Adrenal gland (tissue), 12 donors: ENCODE measurements around the gene GLIPR2. TPM values are rescaled to one million over a fixed set of nuclear protein-coding genes. Genes with fewer than 3 reads are reported as not detected.

ENCODE experiments used
- DNase-seq, 7 donors: peaks; one replicate each; pipeline ENCODE4 v3.0.0-alpha.2; 2019 to 2020
- H3K27ac ChIP-seq, 5 donors: fragments of 200-600 bp; sonication (generic) in 4 of 5; 1 replicate in 3 of 5; 2 replicates in 2 of 5; pipeline versions ENCODE4 v1.5.1 to v1.8.0; 2016 to 2020; ENCODE audit warnings: mild to moderate bottlenecking in 1 of 5
- H3K27me3 ChIP-seq: fragments of 200-600 bp; 2 replicates; pipeline ENCODE4 v1.8.0; 2021
- H3K36me3 ChIP-seq, 2 donors: fragments of 200-600 bp; replicated peaks in 1 of 2; 1 replicate in 1 of 2; 2 replicates in 1 of 2; pipeline versions ENCODE4 v1.5.1 to v1.8.0; 2018 to 2022
- H3K4me1 ChIP-seq, 2 donors: fragments of 200-600 bp; replicated peaks in 1 of 2; 1 replicate in 1 of 2; 2 replicates in 1 of 2; pipeline versions ENCODE4 v1.5.1 to v1.8.0; 2018 to 2021
- H3K4me3 ChIP-seq, 4 donors: fragments of 200-600 bp; sonication (generic) in 3 of 4; one replicate each; pipeline ENCODE4 v1.5.1; 2016 to 2018
- H3K9me3 ChIP-seq, 3 donors: fragments of 200-600 bp; sonication (generic) in 1 of 3; replicated peaks in 1 of 3; 1 replicate in 2 of 3; 2 replicates in 1 of 3; pipeline versions ENCODE4 v1.5.1 to v1.8.0; 2016 to 2021
- POLR2A ChIP-seq, 2 donors: fragments of 450-650 bp; IDR thresholded peaks; one replicate each; pipeline ENCODE4 v1.6.1; 2017; ENCODE audit warnings: antibody characterized with exemption in 2 of 2, mild to moderate bottlenecking in 2 of 2, moderate library complexity in 1 of 2
- WGBS, 4 donors: extraction: QIAGEN DNeasy Blood & Tissue Kit in 2 of 4; methylation state at CpG; one replicate each; pipeline versions ENCODE4 v1.1.5 to v1.1.7; 2013 to 2017; 5-methylcytosine and 5-hydroxymethylcytosine counted together
- intact Hi-C, 2 donors: fragments of 100-400 bp; cut with DNase I; formaldehyde crosslinking; loops; one replicate each; pipeline versions ENCODE4 v1.14.1 to v1.15.0; 2022 to 2023
- polyA plus RNA-seq, 3 donors: library from polyadenylated mRNA; stranded (reverse); fragments of 200-250 nt in 2 of 3; fragments of 350-450 nt in 1 of 3; fragmentation: Illumina TruSeq in 1 of 3; extraction: RNeasy Lipid Tissue Mini Kit (QIAGEN cat#74804) in 1 of 3; gene quantifications; one replicate each; pipeline ENCODE4 v1.2.3, GENCODE V29; 2013 to 2014
- total RNA-seq, 9 donors: library from RNA; depleted of rRNA in 4 of 9; stranded (reverse); fragments of >200 nt in 4 of 9; fragments of 120-200 nt in 1 of 9; fragmentation: NEBNext Ultra II Directional in 1 of 9; extraction: Animal tissue kit (Norgen Biotek cat#: 25700) in 1 of 9; gene quantifications; one replicate each; pipeline versions ENCODE4 v1.1.0 to v1.2.4, GENCODE V29; 2013 to 2023
- TF ChIP-seq, protein P1 (sequence below), 6 experiments: fragments of 450-650 bp in 4 of 6; fragments of 200-600 bp in 2 of 6; sonication (generic) in 1 of 6; IDR thresholded peaks; 1 replicate in 5 of 6; 2 replicates in 1 of 6; pipeline versions ENCODE4 v1.5.1 to v1.8.0; 2016 to 2021; ENCODE audit warnings: antibody characterized with exemption in 6 of 6, mild to moderate bottlenecking in 2 of 6, moderate library complexity in 1 of 6
- donor health status: healthy with polysubstance abuse.
- donor health status: Bipolar disorder and iron deficiency.
- donor health status: DM: yes; HTN: yes; CAD: no.
- donor health status: DM: no; HTN: no; CAD: no.
- donor health status: DM: no; HTN: no; CAD: no.
- donor health status: DM: yes; HTN: yes; CAD: no.

The GLIPR2 gene
- total and polyA plus RNA-seq, 12 donors, result 16.1 to 56.3 (median 33.5) TPM

DNA sequence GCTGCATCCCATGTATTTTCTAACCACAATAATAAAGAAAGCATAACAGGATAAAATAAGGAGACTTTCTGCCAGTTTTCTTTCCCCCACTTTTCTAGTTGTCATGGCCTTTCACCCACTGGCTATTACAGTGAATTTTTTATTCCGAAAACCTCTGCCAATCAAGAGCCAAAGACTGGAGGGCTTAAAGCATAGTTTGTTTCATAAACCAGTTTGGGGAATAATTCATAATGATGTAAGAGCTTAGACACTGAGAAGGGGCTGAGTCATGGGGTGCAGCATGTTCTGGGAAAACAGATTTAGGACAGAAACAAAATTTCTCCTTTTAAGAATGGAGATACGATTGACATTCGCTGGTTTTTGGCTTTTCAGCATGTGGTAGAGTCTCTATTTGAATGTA is 4.4 kb upstream of the GLIPR2 start:
- Histone ChIP-seq H3K27ac (no peak overlapping the region), H3K9me3 (no peaks in the 10 kb centered on the region), H3K36me3 (no peaks in the 10 kb centered on the region), H3K27me3 (no peaks in the 10 kb centered on the region), H3K4me1 (peaks cover 0 to 2% of the 10 kb centered on the region in 2 donors), H3K4me3 (no peak overlapping the region)
- intact Hi-C loops, result no loop called here
- 76 to 86% (median 80%) methylated on average over 3 of the region's 3 CpGs for WGBS, 4 donors
- TF ChIP-seq, protein P1, sequence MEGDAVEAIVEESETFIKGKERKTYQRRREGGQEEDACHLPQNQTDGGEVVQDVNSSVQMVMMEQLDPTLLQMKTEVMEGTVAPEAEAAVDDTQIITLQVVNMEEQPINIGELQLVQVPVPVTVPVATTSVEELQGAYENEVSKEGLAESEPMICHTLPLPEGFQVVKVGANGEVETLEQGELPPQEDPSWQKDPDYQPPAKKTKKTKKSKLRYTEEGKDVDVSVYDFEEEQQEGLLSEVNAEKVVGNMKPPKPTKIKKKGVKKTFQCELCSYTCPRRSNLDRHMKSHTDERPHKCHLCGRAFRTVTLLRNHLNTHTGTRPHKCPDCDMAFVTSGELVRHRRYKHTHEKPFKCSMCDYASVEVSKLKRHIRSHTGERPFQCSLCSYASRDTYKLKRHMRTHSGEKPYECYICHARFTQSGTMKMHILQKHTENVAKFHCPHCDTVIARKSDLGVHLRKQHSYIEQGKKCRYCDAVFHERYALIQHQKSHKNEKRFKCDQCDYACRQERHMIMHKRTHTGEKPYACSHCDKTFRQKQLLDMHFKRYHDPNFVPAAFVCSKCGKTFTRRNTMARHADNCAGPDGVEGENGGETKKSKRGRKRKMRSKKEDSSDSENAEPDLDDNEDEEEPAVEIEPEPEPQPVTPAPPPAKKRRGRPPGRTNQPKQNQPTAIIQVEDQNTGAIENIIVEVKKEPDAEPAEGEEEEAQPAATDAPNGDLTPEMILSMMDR (IDR thresholded peaks at IDR 0.05), result no peak
- TF ChIP-seq POLR2A (IDR thresholded peaks at IDR 0.05), result no peak
- DNase-seq, result no peak

DNA sequence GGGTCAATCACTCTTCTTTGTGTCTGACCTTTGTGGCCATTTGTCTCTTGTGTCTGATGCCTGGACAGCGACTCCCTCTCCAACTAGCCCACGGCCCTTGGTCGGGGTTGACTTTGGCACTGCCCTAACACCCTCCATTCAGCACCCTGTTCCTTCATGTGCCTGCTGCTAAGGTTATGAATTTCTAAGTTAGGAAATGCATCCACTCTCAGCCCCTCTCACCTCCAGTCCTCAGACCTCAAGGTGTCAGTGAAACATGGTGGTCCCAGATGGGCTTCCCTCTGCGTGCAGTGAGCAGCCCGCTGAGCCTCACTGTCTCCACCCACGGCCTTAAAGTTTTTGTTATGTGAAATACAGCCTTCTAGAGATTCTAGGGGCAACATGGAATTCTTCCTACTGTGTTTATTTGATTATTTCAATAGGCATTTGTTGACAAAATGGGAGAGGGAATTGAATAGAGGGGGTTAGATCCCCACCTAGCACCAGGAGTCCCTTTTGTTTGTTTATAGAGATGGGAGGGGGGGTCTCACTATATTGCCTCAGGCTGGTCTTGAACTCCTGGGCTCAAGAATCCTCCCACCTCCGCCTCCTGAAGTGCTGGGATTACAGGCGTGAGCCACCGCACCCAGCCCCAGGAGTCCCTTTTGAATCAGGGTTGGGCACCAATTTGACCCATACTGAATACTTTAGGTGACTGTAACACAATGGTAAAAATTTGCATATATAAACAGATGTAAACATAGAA is 1.6 kb upstream of the GLIPR2 start:
- 87 to 91% (median 91%) methylated on average over 9 of the region's 9 CpGs for WGBS, 4 donors
- intact Hi-C loops, result no loop called here
- Histone ChIP-seq H3K4me3 (no peak overlapping the region), H3K27ac (no peak overlapping the region), H3K27me3 (no peaks in the 10 kb centered on the region), H3K36me3 (no peaks in the 10 kb centered on the region), H3K9me3 (no peaks in the 10 kb centered on the region), H3K4me1 (peaks cover 7 to 17% of the 10 kb centered on the region in 2 donors)
- TF ChIP-seq POLR2A (IDR thresholded peaks at IDR 0.05), result no peak
- TF ChIP-seq, protein P1 (IDR thresholded peaks at IDR 0.05), result no peak
- no peak for DNase-seq

DNA sequence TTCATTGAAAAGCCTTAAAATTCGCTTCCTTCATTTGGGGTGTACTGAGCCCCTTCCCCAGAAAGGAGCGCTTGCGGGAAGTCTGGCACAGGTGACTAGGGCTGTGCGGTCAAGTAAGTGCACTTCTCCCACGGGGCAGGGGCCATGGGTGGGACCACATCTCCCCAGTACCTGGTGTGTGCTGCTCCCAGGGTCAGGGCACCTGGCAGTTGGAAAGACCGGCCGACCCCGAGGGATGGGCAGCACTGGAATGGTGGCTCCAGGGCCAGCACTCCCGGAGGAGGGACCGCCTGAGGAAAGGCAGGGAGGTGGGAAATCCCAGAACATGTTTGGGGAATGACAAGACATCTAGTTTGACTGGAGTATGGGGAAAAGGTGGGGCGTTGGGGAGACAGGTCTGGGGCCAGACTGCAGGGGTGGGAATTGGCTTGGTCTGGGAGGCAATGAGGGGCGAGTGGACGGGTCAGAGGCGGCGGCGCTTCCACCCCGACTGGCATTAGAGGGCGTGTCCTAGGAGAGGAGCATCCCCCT is 727 bp upstream of the GLIPR2 start:
- Histone ChIP-seq H3K4me1 (peaks cover 9 to 21% of the 10 kb centered on the region in 2 donors), H3K9me3 (no peaks in the 10 kb centered on the region), H3K27ac (no peak overlapping the region), H3K36me3 (no peaks in the 10 kb centered on the region), H3K4me3 (peak overlapping the region in 2 of 4 donors; percentile 41 to 89), H3K27me3 (no peaks in the 10 kb centered on the region)
- intact Hi-C loops, result no loop called here
- DNase-seq, result peak in 1 of 7 donors; percentile 40
- 20 to 42% (median 26%) methylated on average over 8 to 18 of the region's 18 CpGs for WGBS, 4 donors
- TF ChIP-seq POLR2A (IDR thresholded peaks at IDR 0.05), result no peak
- TF ChIP-seq, protein P1 (IDR thresholded peaks at IDR 0.05), result no peak

DNA sequence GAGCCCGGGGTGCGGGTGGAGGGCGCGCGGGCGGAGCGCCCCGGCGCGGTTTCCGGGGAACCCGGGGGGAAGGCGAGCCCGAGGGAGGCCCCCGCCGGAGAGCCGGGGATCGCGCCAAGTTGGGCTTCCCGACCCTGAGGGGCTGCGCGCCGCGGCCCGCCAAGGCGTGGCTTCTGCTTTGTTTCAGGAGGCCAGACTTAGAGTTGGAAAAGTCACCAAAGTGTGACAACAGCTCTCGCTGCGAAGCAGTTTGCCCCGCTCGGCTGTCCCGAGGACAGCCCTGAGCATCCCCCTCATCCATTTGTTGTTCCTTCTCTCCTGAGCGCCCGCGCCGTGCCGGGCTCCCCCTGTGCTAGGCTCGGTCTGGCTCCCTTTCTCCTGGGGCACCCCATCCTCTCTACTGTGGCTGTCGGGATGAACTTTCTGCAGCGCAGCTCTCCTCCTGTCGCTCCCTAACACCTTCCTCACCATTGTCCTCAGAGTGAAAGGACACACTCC is 410 bp downstream of the GLIPR2 start:
- no peaks in the 10 kb centered on the region for H3K36me3 ChIP-seq
- 1 to 3% (median 1%) methylated on average over 5 to 40 of the region's 40 CpGs for WGBS, 4 donors
- peaks cover 9 to 33% of the 10 kb centered on the region in 2 donors for H3K4me1 ChIP-seq
- TF ChIP-seq POLR2A (IDR thresholded peaks at IDR 0.05), result no peak
- TF ChIP-seq, protein P1 (IDR thresholded peaks at IDR 0.05), result no peak
- no peaks in the 10 kb centered on the region for H3K9me3 ChIP-seq
- no peak for DNase-seq
- no peaks in the 10 kb centered on the region for H3K27me3 ChIP-seq
- peak overlapping the region in 3 of 5 donors; percentile 48 to 67 (median 53) for H3K27ac ChIP-seq
- H3K4me3 ChIP-seq, result peak overlapping the region in 3 of 4 donors; percentile 34 to 89 (median 41)
- intact Hi-C loops, result no loop called here
